HL-60/S4 (cell line): ENCODE data around the gene IL4I1.

Experiments
- in situ Hi-C: fragments of 300-500 bp; cut with MboI; formaldehyde crosslinking; loops from 2 replicates; pipeline ENCODE4 v1.14.3; 2022; ENCODE audit warnings: low sequenced_read_pairs

IL4I1 gene

DNA sequence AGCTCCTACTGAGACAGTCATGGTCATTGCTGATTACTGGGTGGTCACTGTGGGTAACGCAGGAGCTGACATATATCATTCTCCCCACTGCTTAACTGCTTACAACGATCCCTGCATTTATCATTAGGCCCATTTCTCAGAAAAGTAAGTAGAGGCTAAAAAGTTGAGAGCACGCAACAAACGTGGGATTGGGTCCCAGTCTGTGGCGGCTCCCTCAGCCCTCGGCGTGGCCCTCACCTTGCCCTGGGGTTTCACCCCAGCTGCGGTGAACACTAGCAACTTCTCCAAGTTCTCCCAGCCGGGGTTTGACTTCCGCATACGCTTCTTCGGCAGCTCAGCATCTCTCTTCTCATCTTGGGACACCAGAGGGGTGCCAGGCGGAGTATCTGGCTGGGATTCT is 31.8 kb downstream of the IL4I1 start:
- in situ Hi-C loops: no loop called here

DNA sequence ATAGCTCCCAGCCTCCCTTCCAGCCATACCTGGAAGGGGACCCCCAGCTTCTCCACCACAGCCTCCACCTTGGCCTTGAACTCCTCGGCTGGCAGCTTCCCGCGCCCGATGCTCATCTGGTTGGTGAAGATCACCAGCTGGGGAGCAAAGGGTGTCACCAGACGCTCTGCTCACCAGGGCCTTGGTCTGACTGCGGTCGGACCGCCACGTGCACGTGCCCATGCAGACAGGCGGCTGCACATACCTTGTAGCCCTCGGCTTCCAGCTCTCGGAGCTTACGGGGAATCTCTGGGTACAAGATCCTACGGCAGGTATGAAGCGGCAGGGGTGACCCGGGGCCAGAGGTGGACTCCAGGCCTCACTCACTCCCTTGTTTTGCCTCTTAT is 32.8 kb downstream of the IL4I1 start:
- in situ Hi-C loops: no loop called here

DNA sequence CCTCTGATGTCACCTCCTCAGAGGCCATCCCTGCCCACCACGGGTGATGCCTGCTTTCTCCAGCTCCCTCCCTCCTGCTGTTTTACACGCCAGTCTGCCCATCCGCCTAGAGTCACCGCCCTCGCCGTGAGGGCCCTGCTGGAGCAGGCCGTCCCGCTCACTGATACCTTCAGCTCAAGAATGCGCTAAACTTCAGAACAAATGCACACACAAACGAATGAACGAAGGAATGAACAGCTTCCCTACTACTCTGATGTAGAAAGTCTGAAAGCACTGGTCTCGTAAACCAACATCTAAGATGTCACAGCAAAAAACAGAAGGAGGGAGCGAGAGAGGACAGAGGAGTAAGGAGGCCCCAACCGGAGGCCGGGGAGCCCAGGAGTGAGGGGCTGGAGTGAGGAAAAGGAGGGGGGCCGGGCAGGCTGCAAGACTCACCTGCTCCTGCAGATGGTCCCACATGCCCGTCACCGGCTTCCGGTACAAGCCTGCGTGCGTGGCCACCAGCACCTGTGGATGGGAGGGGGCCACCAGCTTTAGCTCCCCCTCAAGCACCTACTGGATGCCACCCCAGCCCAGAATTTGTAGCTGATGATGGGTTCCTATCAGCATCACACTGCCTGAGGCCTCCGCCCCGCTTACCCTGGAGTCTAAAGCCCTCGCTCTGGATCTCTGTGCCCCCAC is 33.3 kb downstream of the IL4I1 start:
- in situ Hi-C loops: no loop called here

DNA sequence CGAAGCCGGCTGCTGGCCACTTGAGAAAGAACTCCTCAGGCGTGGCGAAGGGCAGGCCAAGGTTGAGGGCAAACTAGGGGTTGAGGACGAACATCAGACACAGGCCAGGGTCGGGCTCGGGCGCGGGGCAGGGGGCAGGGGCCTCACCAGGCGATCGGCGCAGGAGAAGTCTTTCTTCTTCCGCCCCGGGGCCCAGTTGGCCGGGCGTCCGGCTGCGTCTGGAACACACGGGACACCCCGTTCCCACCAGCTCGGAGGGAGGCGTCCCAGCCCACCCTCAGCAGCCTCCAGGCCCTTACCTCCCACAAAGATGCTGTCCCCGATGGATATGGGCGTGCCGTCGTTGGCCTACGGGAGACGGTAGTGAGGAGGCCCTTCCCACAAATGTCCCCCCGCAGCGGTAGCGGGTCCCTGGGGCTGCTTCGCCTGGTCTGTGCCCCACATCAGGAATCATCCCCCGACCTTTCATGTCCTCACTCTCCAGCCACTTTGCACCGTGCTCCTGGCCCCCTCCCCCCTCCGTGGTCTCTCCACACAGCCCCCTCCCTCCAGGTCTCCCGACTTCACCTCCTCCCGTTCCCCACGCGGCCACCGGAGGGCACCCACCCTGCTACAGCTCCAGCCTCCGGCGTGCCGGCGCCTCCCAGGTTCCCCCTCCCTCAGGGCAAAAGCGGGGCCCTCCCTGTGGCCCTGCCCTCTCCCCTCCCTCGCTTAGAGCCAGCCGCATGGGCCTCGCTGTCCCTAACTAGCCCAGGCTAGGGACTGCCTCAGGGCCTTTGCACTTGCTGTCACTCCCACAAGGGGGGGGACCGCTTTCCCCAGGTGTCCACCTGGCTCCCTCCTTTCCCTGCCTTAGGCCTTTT is 34.1 kb downstream of the IL4I1 start:
- in situ Hi-C loops: no loop called here

DNA sequence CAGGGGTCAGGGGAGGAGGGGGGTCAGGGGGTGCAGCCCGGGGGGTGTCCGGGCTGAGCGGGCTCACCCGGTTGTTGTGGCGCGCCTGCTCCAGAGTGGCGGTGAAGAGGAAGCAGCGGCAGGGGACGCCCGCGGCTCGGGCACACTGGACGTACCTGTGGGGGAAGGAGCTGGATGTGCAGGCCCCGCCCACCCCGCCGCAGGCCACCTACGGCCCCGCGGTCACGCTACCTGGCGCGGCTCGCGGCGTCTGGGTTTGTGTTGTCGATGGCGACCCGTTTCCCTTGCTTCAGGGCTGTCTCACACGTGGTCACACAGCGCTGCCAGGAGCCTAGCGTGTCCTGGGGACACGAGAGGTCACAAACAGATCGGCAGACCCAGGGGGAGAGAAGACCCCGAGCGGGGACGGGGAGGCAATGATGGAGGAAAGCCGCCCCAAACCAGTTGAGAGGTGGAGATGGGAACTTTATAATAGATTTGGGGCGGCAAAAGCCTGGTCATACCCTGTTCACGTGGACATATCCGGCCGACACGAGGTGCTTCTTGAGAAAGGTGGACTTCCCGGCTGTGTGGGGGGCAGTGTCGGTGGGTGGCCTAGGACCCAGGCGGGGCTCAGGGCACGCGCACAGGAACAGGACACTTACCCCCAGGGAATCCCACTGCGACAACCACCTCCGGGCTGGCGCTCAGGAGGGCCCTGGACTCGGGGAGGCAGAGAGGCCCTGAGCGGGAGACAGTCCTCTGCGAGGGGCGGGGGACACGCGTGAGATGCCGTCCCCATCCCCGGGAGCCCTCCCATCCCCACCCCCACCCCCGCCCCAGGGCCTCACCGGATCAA is 34.9 kb downstream of the IL4I1 start:
- in situ Hi-C loops: no loop called here

DNA sequence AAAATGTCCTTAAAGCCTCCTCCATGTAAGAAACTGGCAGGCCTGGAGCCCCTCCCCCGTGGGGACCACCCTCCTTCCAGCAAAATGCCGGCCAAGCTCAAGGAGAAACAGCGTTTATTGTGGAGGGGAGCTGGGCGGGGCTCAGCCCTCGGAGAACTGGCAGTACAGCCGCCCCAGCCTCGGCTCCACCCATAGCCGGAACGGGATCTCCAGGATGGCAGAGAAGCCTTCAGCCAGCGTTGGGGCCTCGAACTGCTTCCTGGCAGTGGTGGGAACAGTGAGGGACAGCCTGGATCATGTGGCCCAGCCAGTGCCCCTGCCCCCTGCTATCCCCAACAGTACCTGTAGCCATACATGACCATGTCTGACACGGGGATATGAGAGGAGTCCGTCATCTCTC is 35.6 kb downstream of the IL4I1 start:
- in situ Hi-C loops: no loop called here

DNA sequence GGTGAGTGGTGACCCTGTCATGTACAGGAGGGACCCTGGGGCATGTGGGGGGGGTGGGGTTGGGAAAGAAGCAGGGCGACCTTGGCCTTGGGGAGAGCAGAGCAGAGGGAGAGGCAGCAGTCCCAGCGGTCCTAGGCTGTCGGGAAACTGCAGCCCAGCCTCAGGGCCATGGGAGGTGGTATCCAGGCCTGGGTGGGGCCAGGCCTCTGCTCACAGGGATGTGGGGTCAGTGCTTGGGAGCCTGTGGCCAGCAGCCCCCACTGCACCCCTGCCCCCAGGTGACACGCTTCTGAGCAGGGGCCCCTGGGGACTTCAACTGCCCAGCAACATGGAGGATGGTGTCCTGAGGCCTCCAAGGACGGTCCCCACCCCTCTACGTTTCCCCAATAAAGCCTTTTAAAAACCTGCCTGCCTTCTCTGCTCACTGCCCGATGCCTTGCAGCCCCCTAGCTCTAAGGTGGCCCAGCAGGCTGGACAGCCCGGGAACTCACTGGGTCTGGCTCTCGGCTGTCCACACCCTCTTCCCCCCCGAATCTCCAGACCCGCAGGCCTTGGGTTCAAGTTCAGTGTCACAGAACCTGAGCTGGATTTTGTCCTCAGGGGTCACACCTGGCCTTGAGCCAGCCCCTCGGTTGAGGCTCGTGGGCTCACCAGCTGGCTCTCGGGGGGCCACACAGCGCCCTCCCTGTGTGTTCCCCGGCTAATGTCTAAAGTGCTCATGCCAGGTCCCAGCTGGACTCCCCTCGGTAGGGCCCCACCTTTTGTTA is 36.2 kb downstream of the IL4I1 start:
- in situ Hi-C loops: no loop called here

DNA sequence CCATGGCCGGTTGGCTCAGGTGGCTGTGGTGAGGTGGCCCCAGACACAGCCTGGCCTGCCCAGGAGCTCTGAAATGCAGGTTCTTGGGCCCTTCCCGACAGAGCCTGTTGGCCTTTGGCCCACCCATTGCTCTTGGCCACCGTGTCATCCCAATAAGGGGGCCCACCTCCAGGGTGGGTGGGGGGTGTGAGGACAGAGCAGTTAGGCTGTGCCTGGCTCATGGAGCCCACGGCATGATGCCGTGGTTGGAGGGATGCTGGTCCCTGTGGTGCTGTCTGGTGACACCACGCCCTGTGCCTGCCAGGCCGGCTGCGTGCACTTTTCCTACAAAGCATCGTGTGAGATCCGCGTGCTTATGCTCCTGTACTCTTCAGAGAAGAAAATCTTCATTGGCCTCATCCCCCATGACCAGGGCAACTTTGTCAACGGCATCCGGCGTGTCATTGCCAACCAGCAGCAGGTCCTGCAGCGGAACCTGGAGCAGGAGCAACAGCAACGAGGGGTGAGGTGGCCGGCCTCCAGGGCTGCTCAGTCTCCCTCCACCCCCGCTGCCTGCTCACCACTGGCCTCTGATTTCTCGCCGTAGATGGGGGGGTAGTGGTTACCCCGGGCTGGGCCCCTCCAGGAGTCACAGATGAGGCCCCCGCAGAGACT is 36.9 kb downstream of the IL4I1 start:
- in situ Hi-C loops: no loop called here

DNA sequence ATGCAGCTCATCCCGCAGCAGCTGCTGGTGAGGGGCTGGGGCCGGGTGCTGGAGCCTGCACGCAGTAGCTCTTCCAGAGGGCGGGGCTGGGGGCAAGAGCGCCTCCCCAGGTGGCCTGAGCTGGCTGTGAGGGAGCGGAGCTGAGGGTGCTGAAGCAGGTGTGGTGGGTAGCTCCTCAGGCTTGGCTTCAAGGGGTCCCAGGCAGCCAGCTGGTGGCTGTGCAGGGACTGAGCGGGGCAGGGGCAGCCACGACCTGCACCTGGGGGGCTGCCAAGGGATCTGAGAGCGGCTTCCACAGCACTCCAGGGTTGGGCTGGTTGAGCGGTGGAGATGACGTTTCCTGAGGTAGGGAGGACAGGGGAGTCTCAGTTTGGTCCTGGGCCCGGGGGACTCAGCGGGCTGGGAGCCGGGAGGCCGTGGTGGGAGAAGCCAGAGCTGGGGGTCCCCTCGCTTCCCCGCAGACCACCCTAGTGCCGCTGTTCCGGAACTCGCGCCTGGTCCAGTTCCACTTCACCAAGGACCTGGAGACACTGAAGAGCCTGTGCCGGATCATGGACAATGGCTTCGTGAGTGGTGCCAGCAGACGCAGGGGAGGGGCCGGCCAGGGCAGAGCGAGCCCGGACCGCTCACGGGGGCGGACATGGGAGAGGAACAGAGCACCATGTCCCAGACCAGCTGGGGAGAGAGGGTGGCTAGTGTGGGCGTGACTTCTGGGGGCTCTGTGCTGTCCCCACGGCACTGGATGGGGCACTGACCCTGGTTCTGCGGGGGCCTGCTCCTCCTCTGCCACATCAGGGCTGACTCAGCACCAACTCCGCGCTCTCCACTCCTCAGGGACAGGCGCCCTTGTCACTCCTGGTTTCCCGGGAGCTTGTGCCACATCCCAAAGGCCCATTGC is 38.4 kb downstream of the IL4I1 start:
- in situ Hi-C loops: no loop called here

DNA sequence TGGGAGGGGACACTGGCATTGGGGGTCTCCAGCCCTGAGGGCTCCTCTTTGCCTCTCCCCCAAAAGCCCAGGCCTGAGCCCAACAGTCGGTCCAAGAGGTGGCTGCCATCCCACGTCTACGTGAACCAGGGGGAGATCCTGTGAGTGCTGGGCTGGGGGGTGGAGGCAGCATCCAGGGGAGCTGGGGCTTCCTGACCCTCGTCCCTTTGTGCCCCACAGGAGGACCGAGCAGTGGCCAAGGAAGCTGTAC is 38.9 kb downstream of the IL4I1 start:
- in situ Hi-C loops: no loop called here

DNA sequence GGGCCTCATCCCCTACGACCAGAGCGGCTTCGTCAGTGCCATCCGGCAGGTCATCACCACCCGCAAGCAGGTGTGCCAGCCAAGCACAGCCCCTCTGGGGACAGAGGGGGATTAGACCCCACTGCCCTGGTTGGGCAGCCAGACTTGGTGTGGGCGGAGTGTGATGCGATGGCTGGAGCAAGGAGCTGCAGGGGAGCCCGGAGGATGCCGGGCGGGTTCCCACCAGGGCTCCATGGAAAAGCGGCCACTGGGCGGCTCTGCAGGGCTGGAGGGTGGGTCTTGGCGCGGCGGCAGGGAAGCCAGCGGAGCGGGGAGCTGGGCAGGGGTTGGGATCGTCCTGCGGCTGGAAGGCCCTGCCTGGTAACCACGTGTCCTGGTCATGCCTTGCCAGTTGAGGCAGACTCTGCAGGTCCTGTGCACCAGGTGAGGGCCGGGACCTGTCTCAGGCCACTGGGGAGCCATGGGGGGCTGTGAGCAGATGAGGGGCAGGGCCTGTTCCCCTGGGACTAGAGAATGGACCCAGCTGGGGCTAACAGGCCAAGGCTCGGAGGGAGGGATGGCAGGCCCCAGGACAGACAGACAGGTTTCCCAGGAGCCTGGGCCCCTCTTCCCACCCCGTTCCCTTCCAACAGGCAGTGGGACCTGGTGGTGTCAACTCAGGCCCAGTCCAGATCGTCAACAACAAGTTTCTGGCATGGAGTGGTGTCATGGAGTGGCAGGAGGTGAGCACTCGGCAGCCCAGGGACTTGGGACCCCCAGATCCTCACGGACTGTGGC is 39.4 kb downstream of the IL4I1 start:
- in situ Hi-C loops: no loop called here

DNA sequence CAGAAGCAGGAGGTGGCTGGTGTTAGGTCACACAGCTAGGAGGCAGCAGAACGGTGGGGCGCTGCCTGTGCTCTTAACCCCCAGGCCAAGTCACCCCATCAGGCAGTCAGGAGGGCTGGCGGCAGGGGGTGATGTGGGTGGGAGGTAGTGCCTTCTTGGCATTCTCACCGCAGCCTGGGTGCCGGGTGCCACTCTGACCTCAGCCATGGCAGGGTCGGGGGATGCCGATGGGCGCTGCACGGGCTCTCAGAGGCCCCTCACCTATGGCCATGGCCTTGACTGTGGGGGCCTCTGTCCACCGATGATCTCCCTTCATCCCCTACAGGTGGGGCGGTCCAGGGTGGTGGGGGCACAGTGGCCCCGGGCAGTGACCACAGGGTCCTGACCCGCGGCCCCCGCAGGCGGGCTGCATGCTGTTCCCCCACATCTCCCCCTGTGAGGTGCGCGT is 40.1 kb downstream of the IL4I1 start:
- in situ Hi-C loops: no loop called here

DNA sequence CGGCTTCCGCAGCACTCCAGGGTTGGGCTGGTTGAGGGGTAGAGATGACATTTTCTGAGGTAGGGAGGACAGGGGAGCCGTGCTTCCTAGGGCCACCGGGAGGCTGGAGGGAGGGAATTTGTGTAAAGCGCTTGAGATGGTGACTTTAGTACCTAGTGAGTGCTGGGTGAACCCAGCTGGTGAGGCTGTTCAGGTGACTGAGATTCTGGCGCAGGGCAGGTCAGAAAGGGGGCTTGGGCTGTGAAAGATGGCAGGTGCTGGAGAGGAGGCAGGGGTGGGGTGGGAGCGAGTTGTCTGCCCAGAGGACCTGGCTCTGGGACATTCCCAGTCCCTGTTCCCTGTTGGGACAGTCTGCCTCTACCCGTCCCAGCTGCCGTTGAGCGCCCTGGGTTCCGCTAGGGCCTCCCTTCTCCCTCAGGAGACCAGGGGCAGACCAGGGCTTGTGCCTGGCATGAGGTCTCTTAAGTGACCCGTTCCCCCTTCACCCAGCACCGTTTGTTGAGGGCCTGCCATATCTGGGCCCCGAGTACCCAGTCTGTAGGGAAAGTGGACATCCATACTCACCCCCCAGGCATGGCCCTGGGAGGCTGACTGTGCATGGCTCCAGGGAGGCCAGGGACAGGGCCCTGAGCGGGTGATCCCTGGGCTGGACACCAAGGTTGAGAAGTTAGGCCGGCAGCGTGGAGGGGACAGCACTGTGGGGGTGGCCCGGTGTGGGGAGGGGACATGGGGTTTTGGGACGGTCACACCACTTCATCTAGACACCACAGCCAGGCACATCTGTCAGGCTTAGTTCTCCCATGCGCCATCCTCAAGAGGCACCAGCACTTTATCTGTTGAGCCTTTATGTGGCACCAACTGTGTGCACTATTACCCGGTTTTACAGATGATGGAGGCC is 40.8 kb downstream of the IL4I1 start:
- in situ Hi-C loops: no loop called here

DNA sequence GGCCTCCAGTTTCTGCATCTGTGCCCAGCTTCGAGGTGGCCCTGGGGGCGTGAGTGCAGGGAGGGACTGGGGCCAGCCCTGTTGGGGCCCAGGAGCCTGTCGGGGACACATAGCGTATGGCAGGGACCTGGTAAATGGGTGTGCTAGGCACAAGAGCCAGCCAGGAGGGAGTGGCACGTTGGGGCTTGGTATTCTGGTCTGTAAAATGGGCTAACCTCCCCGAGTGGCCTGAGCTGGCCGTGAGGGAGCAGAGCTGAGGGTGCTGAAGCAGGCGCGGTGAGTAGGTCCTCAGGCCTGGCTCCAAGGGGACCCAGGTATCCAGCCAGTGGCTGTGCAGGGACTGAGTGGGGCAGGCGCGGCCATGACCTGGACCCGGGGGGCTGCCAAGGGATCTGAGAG is 41.4 kb downstream of the IL4I1 start:
- in situ Hi-C loops: no loop called here

DNA sequence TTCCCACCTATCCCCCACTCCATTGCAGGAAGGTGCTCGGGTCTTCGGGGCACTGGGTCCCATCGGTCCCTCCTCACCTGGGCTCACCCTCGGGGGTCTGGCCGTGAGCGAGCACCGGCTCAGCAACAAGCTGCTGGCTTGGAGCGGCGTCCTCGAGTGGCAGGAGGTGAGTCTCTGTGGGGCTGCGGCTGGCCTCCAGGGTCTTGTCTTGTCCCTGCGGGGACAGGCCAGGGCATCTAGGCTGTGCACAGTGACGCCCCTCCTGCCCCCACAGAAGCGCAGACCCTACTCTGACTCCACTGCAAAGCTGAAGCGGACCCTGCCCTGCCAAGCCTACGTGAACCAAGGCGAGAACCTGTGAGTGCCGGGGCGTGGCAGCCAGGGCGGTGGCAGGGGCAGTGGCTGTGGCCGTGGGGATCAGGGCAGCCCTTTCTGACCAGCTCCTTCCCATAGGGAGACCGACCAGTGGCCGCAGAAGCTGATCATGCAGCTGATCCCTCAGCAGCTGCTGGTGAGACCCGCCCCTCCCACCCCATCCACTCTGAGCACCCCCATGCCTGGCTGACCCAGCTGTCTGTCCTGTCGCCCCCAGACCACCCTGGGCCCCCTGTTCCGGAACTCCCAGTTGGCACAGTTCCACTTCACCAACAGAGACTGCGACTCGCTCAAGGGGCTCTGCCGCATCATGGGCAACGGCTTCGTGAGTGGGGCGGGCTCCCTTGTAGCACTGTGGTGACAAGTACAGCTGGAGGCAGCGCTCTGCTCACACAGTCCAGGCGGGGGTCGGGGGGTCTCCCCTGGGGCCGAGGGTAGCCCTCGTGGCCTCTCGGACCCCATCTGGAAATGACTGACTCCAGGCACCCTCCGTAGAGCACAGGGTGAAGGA is 42.1 kb downstream of the IL4I1 start:
- in situ Hi-C loops: no loop called here

DNA sequence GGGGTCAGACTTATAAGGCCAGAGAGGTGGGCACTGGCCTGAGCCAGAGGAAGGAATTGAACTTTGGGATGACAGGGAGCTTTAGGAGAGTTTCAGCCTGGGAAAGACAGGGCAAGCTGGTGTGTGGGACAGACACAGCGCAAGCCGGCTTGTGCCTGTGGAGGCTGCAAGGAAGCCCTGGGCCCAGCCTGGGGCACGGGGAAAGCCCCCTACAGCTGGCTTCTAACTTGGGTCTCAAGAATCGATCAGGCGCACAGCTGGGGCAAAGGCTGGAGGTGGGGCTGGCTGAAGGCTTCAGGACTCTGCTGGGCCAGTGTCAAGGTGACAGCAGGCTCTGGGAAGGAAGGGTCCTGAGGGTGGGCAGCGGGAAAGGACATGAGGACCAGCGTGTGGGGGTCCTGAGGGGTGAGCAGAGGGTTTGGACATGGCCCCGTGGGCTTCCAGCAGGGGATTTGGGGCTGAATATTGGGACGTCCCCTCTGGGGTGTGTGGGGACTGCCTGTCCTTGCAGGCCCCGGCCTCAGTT is 42.8 kb downstream of the IL4I1 start:
- in situ Hi-C loops: no loop called here
